Hepatocyte (in vitro differentiated cells): ENCODE measurements around the gene GLT1D1. TPM values are rescaled to one million over a fixed set of nuclear protein-coding genes. Genes with fewer than 3 reads are reported as not detected.

Experiments
- DNase-seq: peaks from one replicate; pipeline ENCODE4 v3.0.0-alpha.2; 2016; ENCODE audit warnings: low spot score
- H2AFZ ChIP-seq: fragments of 200-600 bp; sonication (generic); 2 replicates; pipeline ENCODE4 v1.6.0; 2016; ENCODE audit warnings: antibody characterized with exemption, mild to moderate bottlenecking
- H3K27ac ChIP-seq: fragments of 200-600 bp; sonication (generic); 2 replicates; pipeline ENCODE4 v1.5.1; 2016; ENCODE audit warnings: mild to moderate bottlenecking
- H3K27me3 ChIP-seq: fragments of 200-600 bp; sonication (generic); 2 replicates; pipeline ENCODE4 v1.6.1; 2016
- H3K36me3 ChIP-seq: fragments of 200-600 bp; sonication (generic); replicated peaks from 2 replicates; pipeline ENCODE4 v1.5.1; 2016; ENCODE audit warnings: low read depth; ENCODE audit not compliant: insufficient read depth
- H3K4me1 ChIP-seq: fragments of 200-600 bp; sonication (generic); 2 replicates; pipeline ENCODE4 v1.5.1; 2016; ENCODE audit warnings: mild to moderate bottlenecking, moderate library complexity; ENCODE audit not compliant: insufficient read depth
- H3K4me2 ChIP-seq: fragments of 200-600 bp; sonication (generic); 2 replicates; pipeline ENCODE4 v1.6.0; 2016
- H3K4me3 ChIP-seq: fragments of 200-600 bp; sonication (generic); 2 replicates; pipeline ENCODE4 v1.5.1; 2016; ENCODE audit warnings: mild to moderate bottlenecking
- H3K79me2 ChIP-seq: fragments of 200-600 bp; sonication (generic); 2 replicates; pipeline ENCODE4 v1.6.0; 2017; ENCODE audit warnings: mild to moderate bottlenecking
- H3K9me2 ChIP-seq: fragments of 200-600 bp; sonication (generic); replicated peaks from 2 replicates; pipeline ENCODE4 v1.6.0; 2017; ENCODE audit warnings: mild to moderate bottlenecking; ENCODE audit not compliant: insufficient read depth
- H3K9me3 ChIP-seq: fragments of 200-600 bp; sonication (generic); 2 replicates; pipeline ENCODE4 v1.5.1; 2016; ENCODE audit warnings: low read depth, mild to moderate bottlenecking
- H4K20me1 ChIP-seq: fragments of 200-600 bp; sonication (generic); 2 replicates; pipeline ENCODE4 v1.6.0; 2016; ENCODE audit warnings: mild to moderate bottlenecking; ENCODE audit not compliant: insufficient read depth, poor library complexity, severe bottlenecking
- CTCF ChIP-seq: fragments of 200-600 bp; sonication (generic); IDR thresholded peaks from 2 replicates; pipeline ENCODE4 v1.5.1; 2016; ENCODE audit warnings: antibody characterized with exemption, mild to moderate bottlenecking; ENCODE audit not compliant: poor library complexity
- EZH2 ChIP-seq: fragments of 200-600 bp; sonication (generic); IDR thresholded peaks from 2 replicates; pipeline ENCODE4 v1.6.1; 2016; ENCODE audit warnings: antibody characterized with exemption, mild to moderate bottlenecking, borderline replicate concordance
- EZH2phosphoT487 ChIP-seq: fragments of 200-600 bp; sonication (generic); IDR thresholded peaks from one replicate; pipeline ENCODE4 v1.6.1; 2018; ENCODE audit warnings: antibody characterized with exemption, mild to moderate bottlenecking, low read depth, moderate library complexity; ENCODE audit not compliant: unreplicated experiment, severe bottlenecking
- WGBS: methylation state at CpG from one replicate; pipeline ENCODE4 v1.1.6; 2016; ENCODE audit warnings: low lambda C conversion rate; ENCODE audit errors: missing lambda C conversion rate; 5-methylcytosine and 5-hydroxymethylcytosine counted together
- polyA plus RNA-seq: library from polyadenylated mRNA; unstranded; fragments of >200 nt; fragmentation: Nextera tagmentation; extraction: Ambion mirVana; gene quantifications from 2 replicates; pipeline ENCODE4 v1.2.1, GENCODE V29; 2016
- total RNA-seq: library from RNA; depleted of rRNA; stranded (reverse); fragments of >200 nt; gene quantifications from 2 replicates; pipeline ENCODE4 v1.2.3, GENCODE V29; 2014

GLT1D1 gene
- total and polyA plus RNA-seq, 2 experiments from 2014 or later: 1.8 to 1.9 TPM

DNA sequence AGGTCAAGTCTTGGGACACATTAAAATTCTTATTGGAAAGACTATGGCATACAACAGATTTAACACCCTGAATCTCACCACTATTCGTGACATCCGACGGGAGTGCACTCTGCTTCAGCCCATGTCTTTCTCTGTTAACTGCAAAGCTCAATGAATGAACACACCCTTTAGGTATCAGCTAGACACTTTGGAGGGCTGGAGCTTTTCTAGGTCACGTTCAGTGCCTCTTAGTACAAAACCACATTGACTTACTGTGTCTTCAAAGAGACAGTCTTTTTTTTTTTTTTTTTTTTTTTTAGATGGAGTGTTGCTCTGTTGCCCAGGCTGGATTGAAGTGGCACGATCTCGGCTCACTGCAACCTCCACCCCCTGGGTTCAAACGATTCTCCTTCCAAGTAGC lies 80.6 kb downstream of the GLT1D1 start:
- H3K27ac ChIP-seq: no peak overlapping the region
- no peaks in the 10 kb centered on the region for H3K79me2 ChIP-seq
- no peak overlapping the region for H3K4me2 ChIP-seq
- no peaks in the 10 kb centered on the region for H3K9me2 ChIP-seq
- H4K20me1 ChIP-seq: no peaks in the 10 kb centered on the region
- DNase-seq: no peak
- no peaks in the 10 kb centered on the region for H3K4me1 ChIP-seq
- no peaks in the 10 kb centered on the region for H3K9me3 ChIP-seq
- H3K4me3 ChIP-seq: no peak overlapping the region
- H3K27me3 ChIP-seq: no peaks in the 10 kb centered on the region
- no peak for TF ChIP-seq CTCF
- no peak for TF ChIP-seq EZH2phosphoT487
- TF ChIP-seq EZH2: no peak
- no peaks in the 10 kb centered on the region for H3K36me3 ChIP-seq
- WGBS: 88% methylated on average over 7 of the region's 7 CpGs
- H2AFZ ChIP-seq: no peak overlapping the region

GRCh38 chr12:128938886-128939285 lies 85.6 kb downstream of the GLT1D1 start:
- Histone ChIP-seq H3K9me2 (no peaks in the 10 kb centered on the region), H3K27ac (peak overlapping the region; percentile 7), H3K27me3 (no peaks in the 10 kb centered on the region), H3K4me3 (no peak overlapping the region), H3K36me3 (no peaks in the 10 kb centered on the region), H3K4me2 (no peak overlapping the region), H4K20me1 (no peaks in the 10 kb centered on the region), H3K9me3 (no peaks in the 10 kb centered on the region), H2AFZ (no peak overlapping the region), H3K79me2 (no peaks in the 10 kb centered on the region), H3K4me1 (no peaks in the 10 kb centered on the region)
- TF ChIP-seq EZH2phosphoT487 (no peak), EZH2 (no peak), CTCF (no peak)
- WGBS: 54% methylated on average over 5 of the region's 5 CpGs
- peak; percentile 28 for DNase-seq

DNA sequence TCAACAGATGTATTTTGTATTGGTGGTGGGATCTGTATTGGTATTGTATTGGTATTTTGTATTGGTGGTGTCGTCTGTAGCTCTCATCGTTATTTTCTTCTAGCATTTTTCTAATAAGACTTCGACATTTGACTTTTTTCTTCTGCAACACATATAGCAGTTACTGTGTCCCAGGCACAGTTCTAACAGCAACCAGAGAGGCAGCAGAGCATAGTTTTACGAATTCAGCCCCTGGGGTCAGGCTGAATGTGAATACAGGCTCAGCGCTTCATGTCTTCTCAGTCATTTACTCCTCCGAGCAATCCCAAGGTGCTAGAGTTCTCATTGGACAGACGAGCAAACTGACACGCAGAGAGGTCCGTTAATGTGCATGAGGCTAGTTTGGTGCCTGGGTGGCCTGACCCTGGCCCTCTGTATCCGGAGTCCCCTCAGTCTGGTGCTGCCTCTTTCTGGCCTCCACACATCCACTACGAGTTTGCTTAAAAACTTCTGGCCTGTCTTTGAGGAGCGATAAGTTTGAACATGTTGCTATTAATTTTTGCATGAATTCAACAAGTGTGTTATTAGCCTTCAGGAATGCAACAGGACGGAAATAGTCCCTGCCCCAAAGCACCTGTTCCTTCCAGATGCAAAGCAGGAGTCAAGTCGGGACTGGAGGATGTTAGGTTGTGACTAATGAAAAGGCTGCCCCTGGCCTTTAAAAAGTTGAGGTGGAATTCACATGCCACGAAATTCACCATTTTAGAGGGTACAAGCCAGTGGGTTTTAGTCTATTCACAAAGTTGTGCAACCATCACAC lies 87.0 kb downstream of the GLT1D1 start:
- no peaks in the 10 kb centered on the region for H3K79me2 ChIP-seq
- no peaks in the 10 kb centered on the region for H3K27me3 ChIP-seq
- no peaks in the 10 kb centered on the region for H4K20me1 ChIP-seq
- no peak for DNase-seq
- no peaks in the 10 kb centered on the region for H3K9me2 ChIP-seq
- no peak overlapping the region for H3K4me2 ChIP-seq
- WGBS: 85% methylated on average over 15 of the region's 15 CpGs
- H2AFZ ChIP-seq: no peak overlapping the region
- no peak overlapping the region for H3K27ac ChIP-seq
- H3K36me3 ChIP-seq: no peaks in the 10 kb centered on the region
- TF ChIP-seq CTCF (no peak), EZH2phosphoT487 (no peak)
- H3K4me1 ChIP-seq: no peaks in the 10 kb centered on the region
- no peak overlapping the region for H3K4me3 ChIP-seq
- no peaks in the 10 kb centered on the region for H3K9me3 ChIP-seq

DNA sequence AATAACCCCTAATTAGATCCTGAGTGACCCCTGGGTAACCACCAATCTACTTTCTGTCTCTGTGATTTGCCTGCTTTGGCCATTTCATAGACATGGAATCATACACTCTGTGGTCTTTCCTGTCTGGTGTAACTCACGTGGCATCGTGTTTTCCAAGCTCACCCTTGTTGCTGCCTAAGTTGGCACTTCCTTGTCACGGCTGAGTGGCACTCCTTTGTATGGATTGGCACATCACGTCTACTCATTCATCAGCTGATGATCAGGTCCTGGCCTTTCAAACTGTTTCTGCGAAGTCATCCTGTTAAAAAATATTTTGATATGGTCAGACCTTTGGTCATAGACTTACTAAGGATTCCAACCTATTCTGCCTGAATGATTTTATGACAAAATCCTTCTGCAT lies 87.7 kb downstream of the GLT1D1 start:
- TF ChIP-seq EZH2: no peak
- TF ChIP-seq EZH2phosphoT487: no peak
- TF ChIP-seq CTCF: no peak
- DNase-seq: no peak
- no peak overlapping the region for H2AFZ ChIP-seq
- no peaks in the 10 kb centered on the region for H3K36me3 ChIP-seq
- no peaks in the 10 kb centered on the region for H3K27me3 ChIP-seq
- no peaks in the 10 kb centered on the region for H3K9me2 ChIP-seq
- H3K4me3 ChIP-seq: no peak overlapping the region
- no peak overlapping the region for H3K27ac ChIP-seq
- H3K4me1 ChIP-seq: no peaks in the 10 kb centered on the region
- no peaks in the 10 kb centered on the region for H3K9me3 ChIP-seq
- no peaks in the 10 kb centered on the region for H3K79me2 ChIP-seq
- no peak overlapping the region for H3K4me2 ChIP-seq
- 95% methylated on average over 5 of the region's 5 CpGs for WGBS
- H4K20me1 ChIP-seq: no peaks in the 10 kb centered on the region
